ENCODE measurements around the gene GM2A.

DNA sequence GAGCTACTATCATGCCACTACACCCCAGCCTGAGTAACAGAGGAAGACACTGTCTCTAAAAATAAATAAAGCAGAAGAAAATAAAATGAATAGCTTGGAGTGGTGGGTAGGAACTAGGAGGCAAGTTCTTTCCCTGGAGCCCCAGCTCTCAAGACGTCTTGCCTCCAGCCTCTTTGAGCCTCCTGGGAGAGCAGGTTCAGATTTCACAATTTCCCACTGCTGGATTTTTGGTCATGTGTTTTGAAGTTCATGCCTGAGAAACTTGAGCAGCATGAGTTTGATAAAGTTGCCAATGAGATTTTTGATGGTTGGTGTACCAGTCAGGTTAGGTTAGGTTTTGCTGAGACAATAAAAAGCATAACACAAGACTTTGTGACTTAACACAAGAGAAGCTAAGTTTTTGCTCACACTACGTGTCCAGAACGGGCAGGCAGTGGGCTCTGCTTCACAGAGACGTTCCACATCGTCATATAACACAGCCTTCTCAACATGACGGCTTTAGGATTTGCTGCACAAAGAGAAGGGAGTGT lies 25.0 kb upstream of the GM2A start:
- TF ChIP-seq GATA3 (IDR thresholded peaks at IDR 0.05; ENCODE audit: low read depth, low read length) = no peak
- no peak for TF ChIP-seq GATA2 (IDR thresholded peaks at IDR 0.05; ENCODE audit: low read depth, low read length)
